ENCODE measurements around the gene DPCD.

Gene DPCD

DNA sequence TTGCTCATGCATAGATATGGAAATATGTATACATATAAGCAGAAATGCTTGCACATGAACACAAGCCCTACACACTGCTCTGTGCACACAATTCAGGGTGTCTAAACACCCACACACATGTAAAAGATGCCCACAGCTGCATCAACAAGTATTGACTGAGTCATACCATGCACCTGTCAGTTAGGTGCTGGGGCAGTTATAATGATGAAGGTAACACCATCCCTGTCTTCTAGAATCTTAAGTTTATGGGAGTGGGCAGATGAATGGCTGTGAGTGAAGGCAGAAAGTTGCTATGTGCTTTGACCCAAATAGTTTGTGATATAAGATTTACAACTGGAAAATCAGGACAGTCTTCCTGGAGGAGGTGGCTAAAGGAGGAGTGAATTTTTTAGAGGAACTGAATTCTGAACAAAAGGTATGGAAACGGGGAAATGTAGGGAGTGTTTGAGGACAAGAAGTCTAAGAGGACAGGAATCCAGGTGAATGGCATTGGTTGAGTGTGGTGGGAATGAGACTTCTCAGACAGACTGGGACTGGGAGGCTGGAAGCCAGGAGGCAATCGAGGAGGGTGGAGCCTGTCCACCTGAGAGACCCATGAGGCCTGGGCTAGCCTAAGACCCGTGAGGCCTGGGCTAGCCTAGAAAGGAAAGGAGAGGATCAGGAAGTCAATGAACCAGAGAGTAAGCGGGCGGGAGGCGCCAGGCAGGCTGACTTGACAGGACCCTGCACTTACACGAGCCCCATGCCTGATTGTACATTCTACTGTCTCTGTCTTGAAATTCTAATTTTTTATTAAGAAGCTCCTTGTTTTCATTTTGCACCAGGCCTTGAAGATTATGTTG lies 20.7 kb upstream of the DPCD start:
- DNase-seq: no peak

DNA sequence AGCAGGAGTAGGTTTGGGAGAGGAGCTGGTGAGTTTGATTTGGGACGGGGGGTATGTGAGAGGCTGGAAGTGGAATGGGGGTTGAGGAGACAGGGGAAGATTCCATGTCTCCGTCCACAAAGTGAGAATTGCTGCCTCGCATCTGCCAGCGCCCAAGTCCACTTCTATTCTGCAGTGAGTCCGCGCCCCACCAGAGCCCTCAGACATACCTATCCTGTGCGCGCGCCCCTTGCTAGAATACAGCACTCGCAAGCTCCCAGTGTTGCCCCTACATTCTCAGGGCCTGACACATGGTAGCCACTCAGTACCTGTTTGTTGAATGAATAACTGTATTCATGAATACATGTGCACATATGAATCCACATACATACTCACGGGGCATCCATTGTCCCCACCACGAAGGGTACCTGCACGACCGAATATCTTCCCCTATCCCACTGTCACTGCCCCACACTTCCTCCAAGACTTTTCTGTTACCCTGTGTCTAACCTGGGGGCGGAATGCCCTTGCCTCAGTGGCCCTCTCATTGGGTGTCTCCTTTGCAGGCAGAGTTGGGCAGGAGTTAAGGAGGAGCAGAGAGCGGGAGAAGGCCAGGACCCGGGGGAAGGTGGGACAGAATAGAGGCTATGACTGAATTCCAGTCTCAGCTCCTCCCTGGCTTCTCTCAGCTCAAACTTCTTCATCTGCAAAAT lies 19.9 kb upstream of the DPCD start:
- DNase-seq: no peak

DNA sequence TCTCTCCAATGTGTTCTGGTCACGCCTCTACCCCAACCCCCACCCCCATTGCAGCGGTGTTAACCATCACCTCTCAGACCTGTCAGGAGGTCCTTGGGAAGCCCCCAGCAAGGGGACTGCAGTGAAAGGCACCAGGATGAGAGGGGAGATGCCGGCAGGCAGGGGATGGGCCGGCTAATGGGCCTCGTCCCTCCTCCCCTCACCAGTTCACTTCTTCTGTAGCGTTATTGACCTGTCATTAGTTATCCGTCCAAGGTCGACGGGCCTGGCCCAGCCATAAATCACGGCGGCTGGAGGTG lies 18.8 kb upstream of the DPCD start:
- no peak for DNase-seq

DNA sequence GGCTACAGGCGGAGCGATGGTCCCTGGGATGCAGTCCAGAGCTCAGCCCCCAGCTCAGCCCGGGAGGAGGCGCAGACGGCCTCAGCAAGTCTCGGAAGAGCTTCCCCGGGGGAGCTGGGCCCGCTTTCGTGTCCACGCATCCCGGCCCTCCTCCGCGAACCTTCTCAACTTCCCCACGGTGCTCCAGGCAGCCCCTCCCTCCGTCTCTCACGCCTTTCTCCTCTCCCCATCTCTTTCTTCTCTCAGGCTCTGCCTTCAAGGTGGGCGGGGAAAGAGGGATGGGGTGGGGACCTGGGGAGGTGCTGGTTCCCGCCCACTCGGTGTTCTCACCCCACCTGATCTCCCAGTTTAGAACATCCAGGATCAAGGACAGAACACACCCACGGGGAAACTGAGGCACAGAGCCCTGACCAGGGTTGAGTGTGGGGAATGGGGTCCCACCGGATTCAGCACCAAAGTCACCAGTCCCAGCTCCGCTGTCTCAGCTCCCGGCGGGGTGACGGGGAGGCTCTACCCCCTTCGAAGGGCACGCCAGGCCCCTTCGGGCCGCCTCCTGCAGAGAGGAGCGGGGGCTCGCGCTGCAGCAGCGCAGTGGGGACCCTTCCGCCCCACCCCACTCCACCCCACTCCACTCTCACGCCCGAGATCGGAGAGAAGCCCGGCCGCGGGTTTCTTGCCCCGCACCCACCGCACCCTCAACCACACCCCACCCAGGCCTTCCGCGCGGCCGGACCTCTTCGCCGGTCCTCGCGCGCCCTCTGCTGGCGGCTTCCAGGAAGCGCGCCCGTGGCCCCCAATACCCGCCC lies 18.3 kb upstream of the DPCD start:
- DNase-seq: peak; percentile 13 to 45

DNA sequence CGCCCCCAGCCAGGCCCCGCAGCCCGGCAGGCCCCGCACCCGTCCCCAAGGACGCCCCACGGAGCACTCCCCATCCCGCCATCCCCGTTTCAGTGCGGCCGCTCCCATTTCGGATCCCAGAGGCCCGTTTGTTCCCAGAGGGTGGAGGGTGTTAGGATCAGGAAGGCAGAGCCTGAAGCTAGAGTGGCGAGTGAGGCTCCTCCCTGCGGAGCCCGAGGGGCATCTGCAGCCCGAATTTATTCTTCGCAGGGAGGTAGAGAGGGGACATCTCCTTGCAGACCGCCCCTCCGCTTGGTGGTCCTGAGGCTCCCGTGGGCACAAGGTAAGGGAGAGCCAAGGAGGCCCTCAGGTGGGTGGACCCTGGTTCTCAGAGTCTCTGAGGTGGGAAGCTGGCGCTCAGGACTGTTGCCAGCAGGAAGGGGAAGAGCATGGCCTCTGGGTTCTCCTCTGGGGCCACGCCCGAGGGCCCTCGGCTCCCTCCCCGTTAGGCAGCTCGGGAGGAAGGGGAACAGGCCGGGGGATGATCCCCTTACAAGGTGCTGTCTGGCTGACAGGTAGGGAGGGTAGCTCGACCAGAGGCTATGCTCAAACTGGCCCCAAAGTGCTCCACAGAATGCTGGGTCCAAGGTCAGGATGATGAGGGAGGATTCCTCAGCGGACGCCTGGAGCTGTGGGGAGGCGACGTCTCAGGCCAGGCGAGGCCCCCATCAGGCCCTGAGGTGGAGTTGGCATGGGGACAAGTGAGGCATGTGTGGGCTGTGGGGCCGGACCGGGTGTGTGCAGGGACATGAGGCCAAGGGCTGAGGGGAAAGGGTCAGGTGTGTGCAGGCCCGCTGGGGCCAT lies 17.5 kb upstream of the DPCD start:
- no peak for DNase-seq

DNA sequence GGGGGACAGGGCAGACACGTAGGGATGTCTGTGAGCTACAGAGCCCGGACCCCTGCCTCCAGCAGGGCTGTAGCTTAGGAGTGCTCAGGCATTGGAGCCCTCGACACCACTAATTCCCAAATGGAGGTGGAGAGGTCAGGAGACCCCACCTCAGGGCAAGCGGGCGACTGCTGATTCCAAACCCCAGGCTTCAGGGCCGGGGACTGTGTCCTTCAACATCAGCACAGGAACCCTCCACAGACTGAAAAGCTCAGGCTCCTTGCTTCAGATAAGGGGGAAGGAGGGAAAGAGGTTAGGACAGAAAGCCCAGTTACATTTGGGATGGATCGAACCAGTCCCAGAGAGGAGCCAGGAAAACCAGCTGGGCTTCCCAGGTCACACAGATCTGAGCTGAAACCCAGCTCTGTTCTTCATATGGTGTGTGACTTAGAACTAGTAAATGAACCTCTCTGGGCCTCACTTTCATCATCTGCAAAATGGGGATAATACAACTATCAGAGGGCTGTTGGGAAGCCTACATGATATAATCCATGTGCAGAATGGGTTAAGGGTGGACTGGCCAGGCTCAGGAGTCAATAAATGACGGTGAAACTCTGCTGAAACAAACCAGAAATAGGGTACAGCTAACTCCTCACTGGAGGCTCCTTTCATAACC lies 16.7 kb upstream of the DPCD start:
- DNase-seq: no peak

DNA sequence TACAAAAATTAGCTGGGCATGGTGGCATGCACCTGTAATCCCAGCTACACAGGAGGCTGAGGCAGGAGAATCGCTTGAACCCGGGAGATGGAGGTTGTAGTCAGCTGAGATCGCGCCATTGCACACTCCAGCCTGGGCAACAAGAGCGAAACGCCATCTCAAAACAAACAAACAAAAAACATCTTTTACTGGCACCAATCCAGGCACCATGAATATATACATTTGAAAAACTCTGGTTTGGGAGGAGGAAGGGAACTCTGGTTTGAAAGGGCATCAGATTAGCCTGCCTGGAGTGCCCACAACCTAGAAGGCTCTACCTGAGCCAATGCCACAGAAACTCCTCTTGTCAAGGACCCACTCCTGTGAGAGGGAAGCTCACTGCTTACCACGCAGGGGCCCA lies 16.0 kb upstream of the DPCD start:
- DNase-seq: no peak

DNA sequence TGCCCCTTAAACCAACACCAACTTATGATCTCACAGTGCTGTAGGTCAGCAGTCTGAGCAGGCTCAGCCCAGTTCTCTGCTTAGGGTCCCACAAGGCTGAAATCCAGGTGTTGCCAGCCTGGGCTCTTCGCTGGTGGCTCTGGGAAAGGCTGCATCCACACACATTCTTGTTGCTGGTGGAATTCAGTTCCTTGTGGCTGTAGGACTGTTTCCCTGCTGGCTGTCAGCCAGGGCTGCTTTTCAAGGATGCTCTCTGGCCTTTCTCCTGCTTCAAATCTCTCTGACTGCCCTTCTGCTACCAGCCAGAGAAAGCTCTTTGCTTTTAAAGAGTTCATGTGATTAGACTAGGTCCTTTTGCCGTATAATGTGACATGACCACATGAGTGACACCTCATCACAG lies 15.3 kb upstream of the DPCD start:
- DNase-seq: no peak

DNA sequence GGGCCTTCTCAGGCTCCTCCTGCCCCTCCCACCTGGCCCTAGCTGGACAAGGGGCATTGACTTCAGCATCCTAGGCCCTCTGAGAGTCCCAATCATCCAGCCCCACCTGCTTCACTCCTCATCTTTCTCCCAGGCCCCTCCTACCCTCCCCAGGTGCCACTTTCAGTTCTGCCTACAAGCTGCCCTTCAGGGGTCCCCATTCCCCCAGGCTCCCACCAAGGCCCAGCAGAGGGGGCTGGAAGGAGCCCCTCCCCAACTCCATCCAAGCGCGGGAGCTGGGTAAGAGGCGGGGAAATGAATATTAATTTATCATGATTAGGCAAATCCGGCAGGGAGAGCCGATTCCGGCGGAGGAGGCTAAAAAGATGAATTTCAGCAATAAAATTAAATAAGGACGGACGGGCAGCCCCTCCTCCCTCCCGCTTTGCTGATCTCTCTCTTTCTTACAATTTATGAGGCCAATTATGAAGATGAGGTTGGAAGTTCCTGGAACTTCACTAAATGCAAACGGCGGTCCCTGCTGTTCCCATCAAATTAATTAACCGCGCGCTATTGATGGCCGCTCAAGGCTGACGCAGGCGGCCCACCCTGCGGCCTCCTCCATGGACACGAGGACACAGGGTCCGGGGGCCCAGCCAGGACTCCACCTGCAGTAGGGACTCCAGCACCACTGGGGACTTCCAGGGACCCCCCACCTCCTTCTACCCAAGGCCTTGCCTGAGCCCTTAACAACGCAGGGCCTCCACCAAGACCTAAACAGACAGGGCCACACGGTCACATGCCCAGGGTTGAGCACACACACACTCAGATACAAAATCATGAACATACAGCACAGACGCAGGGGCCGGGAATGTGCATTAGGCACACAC lies 14.0 kb upstream of the DPCD start:
- DNase-seq: no peak

DNA sequence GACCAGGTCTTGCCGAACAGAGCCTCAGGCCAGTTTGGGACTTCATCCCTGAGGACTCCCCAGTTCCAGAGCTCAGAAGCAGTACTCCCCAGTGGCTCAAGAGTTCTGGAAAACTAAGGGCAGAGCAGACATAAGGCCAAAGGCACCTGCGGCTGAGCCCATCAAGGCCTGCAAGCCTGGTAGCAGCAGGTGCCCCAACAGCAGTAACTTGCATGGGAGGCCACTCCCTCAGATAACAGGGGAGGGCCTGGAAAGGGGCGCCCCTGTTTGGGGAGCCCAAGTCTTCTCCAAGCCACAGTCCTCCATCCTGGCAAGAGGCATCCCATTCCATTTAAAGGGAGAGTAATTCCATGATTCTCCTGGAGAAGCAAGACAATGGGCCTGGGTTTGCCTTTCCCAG lies 13.0 kb upstream of the DPCD start:
- no peak for DNase-seq

DNA sequence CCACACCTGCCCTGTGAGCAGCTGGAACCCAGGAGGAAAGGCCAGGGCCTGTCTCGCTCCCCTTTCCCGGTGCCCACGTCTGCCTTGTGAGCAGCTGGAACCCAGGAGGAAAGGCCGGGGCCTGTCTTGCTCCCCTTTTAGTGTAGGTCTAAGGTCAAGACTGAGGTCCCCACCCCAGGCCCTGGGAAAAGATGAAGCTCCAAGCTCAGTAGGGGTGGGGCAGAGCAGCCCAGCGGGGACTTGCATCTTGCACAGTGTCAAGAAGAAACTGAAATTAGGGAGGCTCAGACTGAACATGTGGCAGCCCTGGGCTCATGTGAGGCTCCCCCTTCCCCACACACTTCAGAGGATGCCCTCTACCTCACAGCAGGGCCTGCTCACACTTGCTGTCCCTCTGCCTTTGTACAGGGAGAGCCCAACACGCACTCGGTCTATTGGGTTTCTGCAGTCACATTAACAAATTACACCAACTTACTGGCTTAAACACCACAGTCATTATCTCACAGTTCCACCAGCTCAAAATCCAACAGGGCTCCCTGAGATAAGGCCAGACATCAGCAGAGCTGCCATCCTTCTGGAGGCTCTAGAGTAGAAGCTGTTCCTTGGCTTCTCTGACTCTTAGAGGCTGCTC lies 12.4 kb upstream of the DPCD start:
- DNase-seq: no peak

DNA sequence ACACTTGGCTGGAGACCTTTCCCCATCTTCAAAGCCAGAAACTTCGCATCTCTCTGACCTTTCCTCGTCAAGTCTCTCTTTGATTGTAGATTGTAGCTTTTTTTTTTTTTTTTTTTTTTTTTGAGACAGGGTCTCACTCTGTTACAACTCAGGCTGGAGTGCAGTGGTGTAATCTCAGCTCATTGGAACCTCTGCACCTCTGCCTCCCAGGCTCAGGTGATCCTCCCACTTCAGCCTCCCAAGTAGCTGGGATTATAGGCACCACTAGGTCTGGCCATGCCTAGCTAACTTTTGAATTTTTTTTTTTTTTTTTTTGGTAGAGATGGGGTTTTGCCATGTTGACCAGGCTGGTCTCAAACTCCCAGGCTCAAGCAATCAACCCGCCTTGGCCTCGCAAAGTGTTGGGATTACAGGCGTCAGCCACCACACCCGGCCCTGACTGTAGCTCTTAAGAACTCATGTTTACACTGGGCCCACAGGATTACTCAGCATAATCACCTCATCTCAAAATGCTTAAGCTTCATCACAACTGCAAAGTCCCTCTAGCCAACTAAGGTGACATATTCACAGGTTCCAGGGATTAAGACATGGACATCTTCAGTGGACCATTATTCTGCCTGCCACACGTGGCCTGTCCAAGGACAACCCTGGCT lies 11.8 kb upstream of the DPCD start:
- no peak for DNase-seq

DNA sequence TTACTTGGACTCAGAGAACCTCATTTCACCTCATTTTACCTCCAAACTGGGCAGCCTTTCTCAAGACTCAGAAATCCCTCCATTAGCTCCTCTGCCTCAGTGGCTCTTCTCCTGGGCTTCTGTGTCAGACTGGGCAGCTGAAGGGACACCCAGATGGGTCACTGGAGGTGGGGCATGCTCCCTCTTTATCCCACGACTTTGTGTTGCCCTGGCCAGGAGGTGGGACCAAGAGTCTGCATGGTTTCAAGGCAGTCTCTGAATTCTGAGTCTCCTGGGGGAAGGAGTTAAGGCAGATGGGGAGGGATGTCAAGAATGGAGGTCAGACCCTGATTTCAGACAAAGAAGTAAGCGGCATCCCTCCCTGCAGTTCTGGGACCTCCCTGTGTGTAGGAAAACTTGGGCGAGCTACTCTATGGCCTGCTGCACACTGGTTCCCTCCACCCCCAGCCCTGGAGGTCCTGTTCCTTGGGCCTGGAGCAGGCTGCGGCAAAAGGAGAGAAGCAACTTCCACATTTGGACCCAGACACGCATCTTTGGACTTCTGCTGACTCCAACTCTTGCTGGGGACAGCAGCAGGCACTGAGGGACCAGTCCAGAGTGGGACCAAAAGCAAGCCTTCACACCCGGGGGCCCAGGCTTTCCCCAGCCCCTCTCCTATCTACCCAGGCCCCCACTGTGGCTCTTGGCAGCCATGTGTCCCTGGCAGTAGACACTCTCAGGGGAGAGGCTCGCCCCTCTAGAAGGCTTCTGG lies 10.8 kb upstream of the DPCD start:
- no peak for DNase-seq

DNA sequence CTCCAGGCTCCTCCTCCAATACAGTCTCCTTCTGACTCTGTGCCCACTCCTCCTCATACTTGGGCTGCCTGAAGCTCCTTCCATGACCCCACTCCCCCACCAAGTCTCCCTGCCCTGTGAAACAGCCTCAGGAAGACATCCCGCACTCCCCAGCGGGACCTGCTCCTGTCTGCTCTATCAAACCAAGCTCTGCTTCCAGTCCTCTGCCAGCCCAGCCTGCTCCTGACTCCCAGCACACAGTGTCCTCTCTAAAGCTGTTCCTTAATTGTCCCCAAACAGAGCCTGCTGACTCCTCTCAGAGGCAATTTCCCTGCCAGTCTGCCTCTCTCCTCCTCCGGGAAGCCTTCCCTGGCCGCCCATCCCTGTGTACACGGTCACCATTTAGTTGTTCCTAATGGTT lies 9.9 kb upstream of the DPCD start:
- no peak for DNase-seq

DNA sequence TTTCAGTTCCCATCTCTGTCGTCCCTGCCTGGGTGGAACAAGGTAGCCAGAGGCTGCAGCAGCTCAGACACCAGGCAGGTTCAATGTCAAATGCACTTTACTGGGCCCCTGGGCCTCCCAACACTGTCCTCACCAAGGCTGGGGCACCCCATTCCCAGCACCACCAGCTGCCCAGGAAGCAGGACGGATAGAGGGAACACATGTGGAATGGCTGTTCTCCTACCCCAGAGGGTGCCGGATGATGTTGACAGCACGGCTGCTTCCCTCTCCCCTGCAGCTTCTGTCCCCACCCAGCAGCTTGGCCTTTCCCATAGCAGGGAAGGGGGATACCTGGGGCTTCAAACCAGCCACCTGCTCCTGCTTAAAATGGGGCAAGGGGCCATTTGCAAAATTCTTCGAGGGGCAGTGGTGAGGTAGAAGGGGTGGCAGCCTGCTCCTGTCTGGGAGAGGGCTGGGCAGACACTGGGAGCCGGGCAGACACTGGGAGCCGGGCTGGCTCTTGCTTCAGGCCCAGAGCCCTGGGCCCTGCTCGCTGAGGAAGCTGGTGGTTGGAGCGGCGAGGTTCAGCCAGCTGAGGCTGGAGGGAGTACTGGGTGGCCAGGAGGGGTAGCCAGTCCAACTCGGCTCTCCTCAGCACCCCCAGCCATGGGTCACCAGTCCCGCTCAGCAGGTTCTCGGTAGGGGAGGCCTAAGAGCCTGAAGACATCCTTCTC lies 9.2 kb upstream of the DPCD start:
- no peak for DNase-seq

DNA sequence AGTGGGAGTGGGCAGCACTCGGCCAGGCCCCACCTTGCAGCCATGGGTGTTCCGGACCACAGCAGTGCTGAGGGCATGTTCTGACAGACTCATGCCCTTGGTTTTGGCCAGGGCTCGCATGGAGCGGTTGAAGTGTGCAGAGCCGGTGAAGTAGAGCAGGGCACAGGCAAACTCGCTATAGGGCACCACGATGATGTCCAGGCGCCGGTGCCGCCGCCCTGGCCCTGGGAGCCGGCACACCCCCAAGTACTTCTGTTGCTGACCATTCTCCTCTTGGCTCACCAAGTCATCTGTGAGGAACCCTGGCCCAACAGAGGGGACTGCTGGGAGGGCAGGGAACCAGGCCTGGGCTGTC lies 8.6 kb upstream of the DPCD start:
- DNase-seq: no peak

DNA sequence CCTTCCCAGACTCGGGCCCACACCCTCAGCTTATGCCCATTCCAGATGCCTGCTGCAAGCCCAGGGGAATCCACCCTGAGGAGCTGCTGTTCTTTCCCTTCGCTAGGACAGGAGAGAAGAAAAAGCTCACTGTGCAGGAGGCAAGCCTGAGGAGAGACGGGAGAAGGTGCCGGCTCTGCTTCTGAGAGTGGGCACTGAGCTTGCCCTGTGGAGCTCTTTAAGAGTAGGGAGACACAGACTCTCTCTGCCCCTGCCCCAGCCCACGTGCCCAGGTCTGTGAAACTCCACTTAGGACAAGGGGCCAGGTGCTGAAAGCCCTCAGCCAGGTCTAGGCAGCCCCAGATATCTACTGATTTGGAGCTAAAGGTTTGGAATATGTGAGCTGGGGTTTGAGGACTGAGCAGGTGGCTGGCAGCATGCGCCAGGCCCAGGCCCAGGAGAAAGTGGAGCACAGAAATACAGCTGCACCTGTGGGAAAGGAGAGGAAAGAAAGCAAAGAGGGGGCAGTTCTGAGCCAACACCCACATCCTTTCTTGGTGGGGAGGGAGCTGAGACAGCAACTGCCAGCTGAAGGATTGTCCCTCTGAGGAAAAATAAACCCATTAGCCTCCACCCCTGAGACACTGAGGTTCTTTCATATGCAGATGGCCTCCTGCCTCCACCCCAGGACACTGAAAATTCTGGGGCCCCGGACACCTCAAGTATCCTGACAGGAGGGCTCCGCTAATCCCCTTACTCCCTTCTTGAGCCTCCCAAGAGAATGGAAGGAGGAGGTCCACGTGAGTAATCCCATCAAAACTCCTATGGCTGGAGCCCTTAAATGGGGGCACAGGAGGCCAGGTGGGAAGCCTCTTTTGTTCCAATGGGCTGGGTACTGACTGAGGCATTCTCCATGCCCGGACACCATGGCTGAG lies 7.4 kb upstream of the DPCD start:
- no peak for DNase-seq

DNA sequence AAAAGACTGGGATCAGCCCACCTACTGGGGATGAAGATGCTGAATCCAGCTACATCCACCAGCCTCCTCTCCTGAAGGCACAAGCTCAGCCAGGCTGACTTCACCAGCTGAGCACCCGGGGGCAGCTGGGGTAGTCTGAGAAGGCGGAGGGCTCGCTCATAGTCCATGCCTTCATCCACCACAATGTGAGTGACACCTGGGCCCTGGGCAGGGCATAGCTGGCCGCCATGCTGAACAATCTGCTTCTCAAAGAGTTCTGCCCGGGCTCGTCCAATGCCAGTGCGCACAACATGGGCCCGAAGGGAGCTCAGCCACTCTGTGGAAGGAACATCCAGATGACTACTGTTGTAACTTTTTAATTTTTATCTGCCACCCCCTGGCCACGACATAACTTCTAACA lies 2.3 kb upstream of the DPCD start:
- no peak for DNase-seq

Data from NCI-H1930 (cell line).